ENCODE results near the gene ANKLE1. TPM values are rescaled to one million over a fixed set of nuclear protein-coding genes. Genes with fewer than 3 reads are reported as not detected.

ANKLE1 gene
- total and polyA plus RNA-seq, 10 of the 15 experiments (the other 5 are each of a cell fraction or from before 2014, with no cell fraction given) = 2.2 to 17.9 (median 10.9) TPM

GRCh38 chr19:17235300-17235970 lies 46.3 kb upstream of the ANKLE1 start (continued):
- TF ChIP-seq ZNF592 (IDR thresholded peaks at IDR 0.05) (peak; percentile 80; the same call in 1 of the 2 replicates), YY1 (IDR thresholded peaks at IDR 0.05; ENCODE audit: low read depth, low read length) (peak; percentile 82), CTCF (IDR thresholded peaks at IDR 0.05 in 2 of 3, conservative IDR thresholded peaks at IDR 0.05 in 1 of 3; ENCODE audit: control insufficient read depth in 2 of 3, extremely low read depth in 1 of 3, insufficient read depth in 1 of 3, low read depth in 3 of 3, low read length in 3 of 3) (peak; percentile 45 to 90 (median 67); a peak in 5 of 6 replicates), IKZF1 (conservative IDR thresholded peaks at IDR 0.05) (peak; percentile 78), BCL3 (IDR thresholded peaks at IDR 0.05; ENCODE audit: borderline replicate concordance, insufficient read depth, low read depth, low read length, poor library complexity, severe bottlenecking) (no peak), HDGF (IDR thresholded peaks at IDR 0.05) (0 out of 2 replicates have a peak, but pooled peaks have one; percentile 45), BHLHE40 (IDR thresholded peaks at IDR 0.05; ENCODE audit: borderline replicate concordance in 1 of 2, low read depth in 2 of 2, low read length in 1 of 2) (peak; percentile 34 to 84; a peak in 3 of 4 replicates), E2F8 (IDR thresholded peaks at IDR 0.05; ENCODE audit: low read depth, partially characterized antibody) (no peak), IRF5 (IDR thresholded peaks at IDR 0.05; ENCODE audit: borderline replicate concordance) (no peak), POLR2AphosphoS5 (IDR thresholded peaks at IDR 0.05; ENCODE audit: low read length) (no peak), ZNF207 (IDR thresholded peaks at IDR 0.05; ENCODE audit: borderline replicate concordance) (peak; percentile 71; the same call in 1 of the 2 replicates), DPF2 (IDR thresholded peaks at IDR 0.05) (peak; percentile 83), ZNF274 (IDR thresholded peaks at IDR 0.05; ENCODE audit: insufficient read depth, insufficient read length) (no peak), NR2F1 (conservative IDR thresholded peaks at IDR 0.05) (peak; percentile 75), GATAD2B (conservative IDR thresholded peaks at IDR 0.05; ENCODE audit: low read depth) (peak; percentile 98), CREM (IDR thresholded peaks at IDR 0.05; ENCODE audit: low read depth) (no peak)

Measured in GM12878 (cell line).